HG03108 (cell line): ENCODE measurements around the gene ZNF282.
A peak's percentile ranks its signal among the peaks of the same experiment; 100 is the strongest.

Experiments used
- ATAC-seq: cut with Tn5 transposase; IDR thresholded peaks from one replicate; pipeline ENCODE4 v1.9.1; 2021; ENCODE audit warnings: moderate library complexity; ENCODE audit not compliant: unreplicated experiment

The ZNF282 gene

DNA sequence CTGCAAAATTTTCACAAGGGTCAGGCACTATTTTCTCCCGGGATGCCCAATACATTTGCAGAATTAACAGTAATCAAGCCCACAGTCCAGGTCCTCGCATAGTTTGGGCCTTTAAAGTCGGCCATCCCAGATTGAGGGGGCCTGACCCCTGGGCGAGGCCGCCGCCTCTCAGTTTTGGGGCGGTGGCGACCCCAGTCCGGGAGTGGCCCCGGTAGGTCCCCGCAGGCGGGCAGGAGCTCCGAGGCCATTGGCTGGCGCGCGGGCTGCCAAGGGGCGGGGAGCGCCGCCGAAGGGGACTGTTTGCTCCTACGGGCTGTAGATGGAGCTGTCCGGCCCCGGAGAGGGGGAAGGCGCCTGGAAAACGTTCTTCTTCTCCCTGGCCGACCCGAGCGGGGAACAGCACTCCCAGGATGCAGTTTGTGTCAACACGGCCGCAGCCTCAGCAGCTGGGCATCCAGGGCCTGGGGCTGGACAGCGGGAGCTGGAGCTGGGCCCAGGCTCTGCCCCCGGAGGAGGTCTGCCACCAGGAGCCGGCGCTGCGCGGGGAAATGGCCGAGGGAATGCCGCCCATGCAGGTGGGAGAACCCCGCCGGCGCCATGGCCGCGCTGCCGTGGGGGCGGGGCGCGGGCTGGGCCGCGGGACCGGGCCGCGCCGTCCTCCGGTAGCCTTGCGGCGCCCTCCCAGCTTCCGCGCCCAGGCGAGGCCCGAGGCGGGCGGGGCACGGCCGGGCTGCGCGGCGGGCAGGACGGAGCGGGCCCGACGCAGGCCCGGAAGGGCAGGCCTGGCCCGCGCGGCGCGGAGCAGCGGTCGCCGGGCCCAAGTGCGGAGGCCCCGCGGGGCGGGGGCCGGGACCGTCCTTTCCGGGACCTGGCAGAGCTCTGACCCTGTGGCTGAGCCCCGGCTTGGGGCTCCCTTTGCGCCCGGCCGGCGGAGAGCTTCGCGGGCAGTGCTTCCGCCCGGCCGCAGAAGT lies at the start of gene ZNF282:
Gene ZNF282, plus strand, starts transcription at position 367 of the 971 bp plus-strand sequence. Its CDS starts 44 bp downstream, at position 411.
- ATAC-seq: peak; percentile 96

DNA sequence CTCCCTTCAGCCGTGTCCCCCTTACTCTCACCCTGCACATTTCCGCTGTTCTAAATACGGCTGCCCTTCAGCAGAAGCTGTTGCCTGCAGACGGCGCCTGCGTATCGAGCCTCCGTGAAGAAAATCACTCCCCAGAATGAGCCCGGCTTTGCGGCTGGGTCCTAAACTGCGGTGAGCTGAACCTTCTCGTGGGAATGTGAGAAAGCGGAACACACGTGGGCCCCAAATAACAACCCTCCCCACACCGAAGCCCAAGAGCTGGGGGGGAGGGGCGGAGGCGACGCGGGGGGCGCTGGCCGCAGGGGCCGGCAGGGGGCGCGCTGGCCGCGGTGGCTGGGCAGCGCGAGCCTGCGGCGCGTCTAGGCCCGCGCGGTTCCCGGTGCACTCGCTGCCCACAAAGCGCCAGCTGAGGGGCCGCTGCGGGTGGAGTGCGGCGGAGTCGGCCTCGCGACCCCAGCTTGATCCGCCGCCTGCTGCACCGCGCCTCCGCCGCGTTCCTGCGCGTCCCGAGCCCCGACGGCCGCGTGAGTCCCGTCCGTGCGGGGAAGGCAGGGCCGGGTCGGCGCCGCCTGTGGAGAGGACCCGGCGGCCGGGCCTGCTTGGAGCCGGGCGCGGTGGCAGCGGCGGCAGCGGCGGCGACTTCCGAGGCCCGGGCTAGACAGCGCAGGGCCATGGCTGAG lies 48.1 kb upstream of the ZNF282 start, which contains the start of gene ZNF398:
Gene ZNF398, plus strand, starts transcription at position 382 of the 680 bp plus-strand sequence. Its CDS starts 290 bp downstream, at position 672.
- ATAC-seq: peak; percentile 61

DNA sequence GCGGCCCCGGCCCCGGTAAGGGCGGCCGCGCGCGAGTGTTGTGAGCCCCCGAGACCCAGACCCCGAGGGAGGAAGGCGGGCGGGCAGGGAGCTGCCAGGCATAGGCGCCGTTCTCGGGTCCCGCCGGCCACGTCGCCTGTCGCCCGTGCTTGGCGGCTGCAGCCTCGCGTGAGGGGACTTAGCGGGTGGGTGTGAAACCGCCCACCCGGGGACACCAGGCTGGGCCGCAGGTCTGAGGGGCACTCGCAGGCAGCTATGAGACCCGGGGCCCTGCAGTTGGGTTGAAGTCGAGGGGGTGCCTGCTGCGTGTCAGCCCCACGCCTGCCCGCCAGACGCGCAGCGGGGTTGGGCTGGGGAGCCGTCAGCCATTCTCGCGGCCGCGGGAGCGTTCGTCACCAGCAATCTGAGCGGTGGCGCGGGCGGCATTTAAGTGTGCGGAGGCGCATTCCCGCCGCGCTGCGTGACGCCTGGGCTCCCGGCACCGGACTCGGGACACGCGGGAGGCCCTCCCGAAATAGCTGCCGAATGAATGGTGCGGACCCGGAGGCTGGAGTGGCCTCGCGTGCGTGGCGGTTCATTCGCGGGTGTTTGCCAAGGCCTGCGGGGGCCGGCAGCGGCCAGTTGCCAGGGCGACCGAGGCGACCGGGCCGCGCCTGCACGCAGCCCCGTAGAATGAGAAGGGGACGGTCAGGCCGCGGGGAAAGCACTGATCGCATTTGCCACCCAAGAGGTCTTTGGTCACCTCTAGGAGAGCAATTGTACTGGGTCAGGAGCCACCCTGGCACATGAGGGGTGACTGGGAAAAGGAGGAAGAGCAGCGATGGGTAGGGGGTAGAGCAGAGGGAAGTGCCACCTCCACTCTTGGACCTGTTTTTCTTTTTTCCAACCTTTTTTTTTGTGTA lies 47.3 kb upstream of the ZNF282 start:
- ATAC-seq: peak; percentile 11

DNA sequence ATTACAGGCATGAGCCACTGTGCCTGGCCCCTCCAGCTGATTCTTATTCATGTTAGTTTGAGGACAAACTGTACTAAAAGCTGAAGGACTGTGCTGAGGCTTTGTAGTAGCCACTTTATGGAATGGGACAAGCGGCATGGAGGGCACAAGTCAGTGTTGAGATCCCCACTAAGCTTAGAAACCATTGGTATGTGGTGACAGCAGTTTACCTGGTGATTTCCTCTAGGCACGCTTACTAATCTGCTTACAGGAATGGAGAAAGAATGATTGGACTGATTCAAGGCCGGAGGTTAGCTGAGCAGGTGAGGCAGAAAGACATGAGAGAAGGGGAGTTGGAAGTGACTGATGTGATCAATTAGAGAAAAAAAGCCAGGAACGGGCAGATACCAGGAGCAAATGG lies 44.4 kb upstream of the ZNF282 start:
- no peak for ATAC-seq

DNA sequence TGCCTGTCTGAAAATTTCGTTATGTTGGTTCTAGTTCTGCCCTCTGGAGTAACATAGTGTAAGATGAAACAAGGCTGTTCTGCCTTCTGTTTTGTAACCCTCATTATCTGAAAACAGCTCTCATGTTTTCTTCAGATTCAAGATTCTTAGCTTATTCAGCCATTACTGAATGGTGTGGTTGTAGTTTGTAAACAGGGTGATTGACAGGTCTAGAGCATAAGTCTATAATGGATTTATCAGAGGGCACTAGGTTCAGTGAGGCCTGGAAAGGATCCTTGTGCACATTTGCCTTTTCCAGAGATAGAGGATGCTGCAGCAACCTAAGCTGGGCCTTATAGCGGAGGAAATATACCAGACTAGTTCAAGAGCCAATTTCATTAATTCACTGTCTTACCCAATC lies 42.0 kb upstream of the ZNF282 start:
- no peak for ATAC-seq

DNA sequence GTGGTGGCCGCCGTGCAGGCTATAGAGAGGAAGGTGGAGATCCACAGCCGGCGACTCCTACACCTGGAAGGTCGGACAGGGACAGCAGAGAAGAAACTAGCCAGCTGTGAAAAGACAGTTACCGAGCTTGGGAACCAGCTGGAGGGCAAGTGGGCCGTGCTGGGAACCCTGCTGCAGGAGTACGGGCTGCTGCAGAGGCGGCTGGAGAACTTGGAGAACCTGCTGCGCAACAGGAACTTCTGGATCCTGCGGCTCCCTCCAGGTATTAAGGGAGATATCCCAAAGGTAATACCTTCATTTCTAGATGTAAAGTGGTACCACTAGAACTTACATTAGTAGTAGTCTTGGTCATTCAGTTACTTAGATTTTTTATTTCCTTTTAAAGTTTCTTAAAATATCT lies 41.3 kb upstream of the ZNF282 start:
- ATAC-seq: no peak

DNA sequence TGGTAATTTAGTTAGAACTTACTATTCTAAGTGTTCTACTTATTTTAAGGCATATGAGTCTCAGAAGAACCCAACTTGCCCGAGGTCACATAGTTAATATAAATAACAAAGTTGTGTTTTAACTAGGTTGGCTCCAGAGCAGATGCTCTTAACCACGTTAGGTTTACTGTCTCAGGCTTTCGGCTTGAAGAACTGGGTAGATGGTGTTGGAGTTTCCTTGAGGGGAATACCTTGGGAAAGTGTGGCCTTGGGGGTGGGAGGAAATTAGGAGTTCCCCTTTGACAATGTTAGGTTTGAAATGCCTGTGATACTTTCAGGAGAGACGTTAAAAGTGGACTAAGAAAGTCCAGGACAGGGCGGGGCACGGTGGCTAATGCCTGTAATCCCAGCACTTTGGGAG lies 38.4 kb upstream of the ZNF282 start:
- ATAC-seq: no peak

DNA sequence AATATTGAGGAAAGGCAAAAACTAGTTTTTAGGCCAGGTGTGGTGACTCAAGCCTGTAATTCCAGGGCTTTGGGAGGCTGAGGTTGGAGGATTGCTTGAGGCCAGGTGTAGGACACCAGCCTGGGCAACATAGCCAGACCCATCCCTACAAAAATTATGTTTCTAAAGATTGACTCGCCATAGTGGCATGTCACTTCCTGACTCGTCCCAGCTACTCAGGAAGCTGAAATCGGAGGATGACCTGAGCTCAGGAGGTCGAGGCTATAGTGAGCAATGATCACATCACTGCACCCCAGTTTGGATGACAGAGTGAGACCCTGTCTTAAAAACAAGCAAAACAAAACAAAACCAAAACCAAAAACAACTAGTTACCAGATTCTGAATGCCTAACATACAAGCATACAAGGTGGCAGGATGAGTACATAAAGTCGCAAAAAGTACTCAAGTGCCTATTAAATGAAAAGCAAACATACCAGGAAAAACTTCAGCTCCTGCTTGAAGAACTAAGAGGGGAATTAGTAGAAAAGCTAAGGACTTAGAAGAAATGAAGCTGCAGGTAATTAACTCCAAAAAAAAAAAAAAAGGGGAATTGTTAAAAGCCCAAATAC lies 34.0 kb upstream of the ZNF282 start:
- no peak for ATAC-seq

DNA sequence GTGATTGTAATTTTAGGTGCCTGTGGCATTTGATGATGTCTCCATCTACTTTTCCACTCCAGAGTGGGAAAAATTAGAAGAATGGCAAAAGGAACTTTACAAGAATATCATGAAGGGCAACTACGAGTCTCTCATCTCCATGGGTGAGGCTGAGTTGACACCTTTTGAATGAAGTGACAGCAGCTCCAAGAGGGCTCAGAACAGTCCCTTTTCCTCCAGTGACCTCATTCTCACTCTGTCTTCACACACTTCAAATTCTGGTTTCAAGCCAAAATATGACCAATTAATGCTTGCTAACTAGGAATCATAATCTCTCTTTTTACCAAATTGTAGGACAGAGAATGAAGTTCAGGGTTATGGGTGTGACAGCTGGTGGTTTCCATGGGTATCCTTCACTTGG lies 29.2 kb upstream of the ZNF282 start:
- no peak for ATAC-seq

DNA sequence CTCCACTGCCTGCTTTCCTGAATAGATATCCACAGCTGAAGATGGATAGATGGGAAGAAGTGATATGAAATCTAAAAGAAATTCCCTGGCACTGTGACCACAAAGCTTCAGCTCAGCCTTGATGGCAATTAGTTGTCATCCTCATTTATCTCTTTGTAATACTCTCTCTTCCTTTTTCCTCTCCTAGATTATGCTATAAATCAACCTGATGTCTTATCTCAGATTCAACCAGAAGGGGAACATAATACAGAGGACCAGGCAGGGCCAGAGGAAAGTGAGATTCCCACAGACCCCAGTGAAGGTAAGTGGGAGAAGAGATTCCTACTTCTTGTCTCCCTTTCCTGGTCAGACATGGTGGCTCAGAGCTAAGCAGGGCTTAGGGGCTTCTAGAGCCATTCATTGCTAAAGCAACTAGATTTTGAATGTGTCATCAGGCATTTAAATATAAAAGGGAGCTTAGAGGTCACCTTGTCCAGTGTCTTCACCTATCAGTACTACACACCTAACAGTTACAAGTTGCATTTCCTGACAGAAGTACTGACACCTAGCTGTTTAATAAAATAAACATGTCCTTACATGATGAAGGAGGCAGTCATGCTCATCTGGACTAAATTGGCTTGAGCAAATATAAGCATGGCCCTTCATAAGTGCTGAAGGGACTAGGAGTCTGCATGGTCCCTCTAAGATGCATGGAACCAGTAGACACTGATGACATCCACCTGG lies 28.6 kb upstream of the ZNF282 start:
- ATAC-seq: no peak

DNA sequence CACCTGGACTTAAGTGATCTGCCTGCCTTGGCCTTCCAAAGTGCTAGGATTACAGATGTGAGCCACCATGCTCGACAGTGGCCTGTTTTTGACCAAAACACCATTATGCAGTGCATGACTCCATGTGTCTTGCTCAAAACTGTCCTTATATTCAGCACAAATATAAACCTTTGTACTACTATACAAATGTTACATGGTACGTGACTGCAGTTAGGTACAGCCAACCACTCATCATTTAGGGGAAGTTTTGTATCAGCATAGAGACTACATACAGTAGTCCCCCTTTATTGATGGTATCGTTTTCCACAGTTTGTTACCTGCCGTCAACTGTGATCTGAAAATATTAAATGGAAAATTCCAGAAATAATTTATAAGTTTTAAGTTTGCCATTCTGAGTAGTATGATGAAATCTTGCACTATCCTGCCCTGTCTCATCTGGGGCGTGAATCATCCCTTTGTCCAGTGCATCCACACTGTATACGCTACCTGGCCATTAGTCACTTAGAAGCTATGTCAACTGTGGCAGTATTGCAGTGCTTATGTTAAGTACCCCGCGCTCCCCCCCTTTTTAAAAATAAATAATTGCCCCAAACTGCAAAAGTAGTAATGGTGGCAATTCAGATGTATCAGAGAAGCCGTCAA lies 23.3 kb upstream of the ZNF282 start:
- ATAC-seq: no peak

DNA sequence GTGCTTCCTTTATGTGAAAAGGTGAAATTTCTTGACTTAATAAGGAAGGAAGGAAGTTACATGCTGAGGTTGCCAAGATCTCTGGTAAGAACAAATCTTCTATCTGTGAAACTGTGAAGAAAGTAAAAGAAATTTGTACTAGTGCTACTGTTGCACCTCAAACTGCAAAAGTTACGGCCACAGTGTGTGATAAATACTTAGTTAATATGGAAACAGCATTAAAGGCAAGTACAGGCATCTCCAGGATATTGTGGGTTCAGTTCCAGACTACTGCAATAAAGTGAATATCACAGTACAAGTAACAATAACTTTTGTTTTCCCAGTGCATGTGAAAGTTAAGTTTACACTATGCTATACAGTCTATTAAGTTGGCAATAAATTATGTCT lies 22.8 kb upstream of the ZNF282 start:
- ATAC-seq: no peak

DNA sequence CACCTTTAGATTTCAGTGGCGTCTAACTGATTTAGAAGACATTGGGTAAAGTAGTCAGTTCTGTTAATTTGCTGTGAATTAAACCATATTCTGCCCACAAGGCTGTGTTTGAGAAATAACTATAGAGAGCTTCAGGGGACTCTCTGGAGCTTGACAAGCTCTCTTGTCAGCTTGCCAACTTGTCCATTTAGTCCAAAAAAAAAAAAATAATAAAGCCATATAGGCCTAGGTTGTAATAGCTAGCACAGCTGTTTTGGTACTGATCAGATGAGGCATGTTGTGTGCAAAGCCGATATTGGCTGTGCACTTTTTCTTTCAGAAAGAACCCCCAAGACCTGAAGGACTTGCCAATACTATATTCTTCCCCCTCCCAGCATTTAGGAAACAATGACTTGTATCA lies 20.2 kb upstream of the ZNF282 start:
- ATAC-seq: no peak

DNA sequence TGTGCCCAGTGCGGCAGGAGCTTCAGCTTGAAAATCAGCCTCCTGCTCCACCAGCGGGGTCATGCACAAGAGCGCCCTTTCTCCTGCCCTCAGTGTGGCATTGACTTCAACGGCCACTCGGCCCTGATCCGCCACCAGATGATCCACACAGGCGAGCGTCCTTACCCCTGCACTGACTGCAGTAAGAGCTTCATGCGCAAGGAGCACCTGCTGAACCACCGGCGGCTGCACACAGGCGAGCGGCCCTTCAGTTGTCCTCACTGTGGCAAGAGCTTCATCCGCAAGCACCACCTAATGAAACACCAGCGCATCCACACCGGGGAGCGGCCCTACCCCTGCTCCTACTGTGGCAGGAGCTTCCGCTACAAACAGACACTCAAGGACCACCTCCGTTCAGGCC lies 16.1 kb upstream of the ZNF282 start:
- ATAC-seq: no peak

DNA sequence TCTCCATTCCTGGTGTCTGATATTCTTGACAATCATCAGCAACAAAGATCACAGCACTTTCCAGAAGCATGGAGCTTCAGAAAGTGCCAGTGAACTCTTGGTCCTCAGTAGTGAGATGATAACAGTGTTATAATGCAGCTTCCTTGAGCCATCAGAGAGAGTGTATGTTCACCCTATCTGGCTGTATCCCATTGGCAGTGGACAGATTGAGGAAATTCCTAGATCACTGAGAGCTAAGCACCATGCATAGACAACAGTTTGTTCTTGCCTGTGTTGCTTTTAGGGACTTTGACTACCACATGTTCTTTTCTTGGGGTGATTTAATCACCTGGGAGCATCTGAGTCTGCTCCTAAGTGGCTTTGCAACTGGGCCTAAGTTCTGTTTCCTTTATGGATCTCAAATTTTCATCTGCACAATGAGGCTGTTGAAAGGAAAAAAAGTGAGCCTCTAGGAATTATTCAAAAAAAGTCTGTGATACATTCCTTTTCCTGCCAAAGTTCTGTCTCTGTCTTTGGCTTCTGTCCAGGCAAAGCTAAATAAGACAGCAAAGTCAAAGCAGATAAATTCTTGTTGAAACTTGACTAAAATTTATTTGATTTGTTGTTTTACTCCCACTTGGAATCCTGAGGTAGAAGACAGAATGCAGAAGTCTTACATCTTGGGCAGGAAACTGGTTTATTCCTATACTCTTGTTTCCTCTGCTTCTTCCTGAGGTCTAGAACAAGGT lies 14.5 kb upstream of the ZNF282 start:
- ATAC-seq: no peak

DNA sequence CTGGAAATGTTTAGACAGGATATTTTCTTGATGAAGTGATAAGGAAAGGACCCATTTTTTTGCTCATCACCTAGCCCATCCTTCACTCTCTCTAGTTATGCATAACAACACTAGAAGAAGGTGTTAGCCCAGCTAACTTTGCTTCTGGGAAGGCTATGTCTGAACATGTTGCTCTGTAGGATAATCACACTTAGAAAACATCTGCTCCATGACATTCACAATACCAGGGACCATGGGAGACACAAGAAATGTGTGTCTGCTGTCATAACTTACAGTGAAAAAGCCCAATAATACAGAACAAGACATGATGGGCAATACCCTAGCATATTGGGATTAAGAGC lies 13.9 kb upstream of the ZNF282 start:
- no peak for ATAC-seq

DNA sequence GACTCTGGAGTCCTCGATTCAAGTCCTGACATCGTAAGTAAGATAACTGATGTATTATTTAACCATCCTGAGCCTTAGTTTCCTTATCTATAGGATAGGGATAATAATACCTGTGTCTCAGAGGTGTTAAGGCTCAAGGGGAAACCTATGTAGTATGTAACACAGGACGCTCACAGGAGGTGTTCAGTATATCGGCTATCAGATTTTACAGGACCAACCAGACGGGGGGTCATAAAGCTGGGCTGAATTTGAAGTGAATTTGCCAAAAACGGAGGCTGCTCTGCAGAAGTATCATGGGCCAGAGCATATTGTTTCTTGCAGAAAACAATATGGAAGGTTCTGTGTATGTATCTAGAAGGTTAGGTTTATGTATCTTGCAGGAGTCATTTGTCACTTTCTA lies 11.1 kb upstream of the ZNF282 start:
- ATAC-seq: no peak

DNA sequence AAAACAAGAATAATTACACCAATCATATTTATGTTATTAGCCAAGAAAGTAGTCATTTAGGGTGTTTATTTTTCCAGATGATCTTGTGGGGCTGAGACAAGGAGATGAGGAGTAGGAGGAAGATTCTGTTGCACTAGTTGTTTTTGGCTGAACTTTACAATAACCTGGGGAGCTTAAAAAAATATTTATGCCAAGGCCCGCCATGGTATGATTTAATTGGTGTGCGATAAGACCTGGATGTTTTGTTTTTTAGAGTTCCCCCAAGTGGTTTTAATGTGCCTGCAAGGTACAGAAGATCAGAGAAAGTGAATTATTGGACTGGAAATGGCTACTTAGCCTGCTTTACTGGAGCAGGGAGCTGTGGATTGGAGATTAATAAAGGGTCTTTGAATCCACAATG lies 7.1 kb upstream of the ZNF282 start:
- ATAC-seq: no peak
